ENCODE results near the gene RPH3AL. TPM values are rescaled to one million over a fixed set of nuclear protein-coding genes. Genes with fewer than 3 reads are reported as not detected.
A peak's percentile ranks its signal among the peaks of the same experiment; 100 is the strongest.

The RPH3AL gene
- total RNA-seq, 1 experiment from 2014 or later = 3.0 TPM

DNA sequence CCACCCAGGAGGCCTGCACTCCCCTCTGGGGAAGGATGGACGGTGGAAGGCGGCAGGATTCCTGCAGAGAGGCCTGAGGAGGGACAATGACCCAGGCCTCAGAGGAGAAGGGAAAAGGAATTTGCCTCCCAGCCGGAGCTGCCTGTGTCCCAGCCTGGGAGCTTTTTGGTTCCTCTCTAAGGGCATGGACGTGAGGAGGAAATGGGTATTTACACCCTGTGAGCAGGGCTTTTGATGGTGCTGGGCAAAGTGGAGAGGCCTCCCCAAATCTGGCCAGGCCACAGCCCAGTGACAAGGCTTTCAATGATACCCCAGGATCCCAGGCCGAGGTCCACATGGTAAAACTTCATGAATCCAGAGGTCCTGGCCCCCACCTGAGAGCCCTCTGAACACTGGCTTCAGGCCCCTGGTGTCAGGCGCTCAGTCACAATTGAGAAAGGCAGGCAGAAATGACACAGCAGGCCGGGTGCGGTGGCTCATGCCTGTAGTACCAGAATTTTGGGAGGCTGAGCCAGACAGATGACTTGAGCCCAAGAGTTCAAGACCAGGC is 115.1 kb downstream of the RPH3AL start:
- no peaks in the 10 kb centered on the region for H3K9me3 Mint-ChIP-seq
- no peak overlapping the region for H3K4me3 Mint-ChIP-seq
- no peak overlapping the region for H3K9ac ChIP-seq (ENCODE audit: extremely low read depth, insufficient read length, low read length)
- no peaks in the 10 kb centered on the region for H3K23me2 ChIP-seq (ENCODE audit: insufficient read length, low read depth, low read length, poor library complexity, severe bottlenecking)
- no peak overlapping the region for H3K4me2 ChIP-seq (ENCODE audit: insufficient read depth, insufficient read length, low read length)
- H2AK5ac ChIP-seq (ENCODE audit: insufficient read length, low read length) = no peak overlapping the region
- no peak overlapping the region for H2BK5ac ChIP-seq (ENCODE audit: insufficient read length, low read length)
- H4K20me1 ChIP-seq (ENCODE audit: control insufficient read depth, insufficient read depth, insufficient read length) = no peaks in the 10 kb centered on the region
- no peaks in the 10 kb centered on the region for H3K79me2 ChIP-seq (ENCODE audit: insufficient read depth, low read length)
- no peak overlapping the region for H2BK15ac ChIP-seq (ENCODE audit: low read depth, low read length)
- no peaks in the 10 kb centered on the region for H3K27me3 ChIP-seq (ENCODE audit: insufficient read depth, low read length)
- no peak overlapping the region for H2BK120ac ChIP-seq (ENCODE audit: low read depth, low read length, poor library complexity, severe bottlenecking)
- no peaks in the 10 kb centered on the region for H3K79me1 ChIP-seq (ENCODE audit: insufficient read depth, low read depth, low read length, poor library complexity, severe bottlenecking)
- no peaks in the 10 kb centered on the region for H3K9me3 ChIP-seq (ENCODE audit: control insufficient read depth, low read depth, low read length)
- no peak overlapping the region for H3K23ac ChIP-seq (ENCODE audit: insufficient read length, low read depth, low read length)
- no peak overlapping the region for H2BK20ac ChIP-seq (ENCODE audit: low read depth, low read length, poor library complexity, severe bottlenecking)
- peak; percentile 56 for DNase-seq
- H3K4ac ChIP-seq (ENCODE audit: low read depth, low read length) = no peak overlapping the region
- H3K18ac ChIP-seq (ENCODE audit: insufficient read length, low read depth, low read length) = no peak overlapping the region
- no peak overlapping the region for H3K27ac ChIP-seq (ENCODE audit: insufficient read length, low read depth, low read length)
- peak overlapping the region; percentile 44 to 72 (median 47); a peak in 3 of 7 replicates for H3K27ac Mint-ChIP-seq
- peaks cover 23 to 42% of the 10 kb centered on the region in 2 experiments for H3K4me1 Mint-ChIP-seq
- H2BK12ac ChIP-seq (ENCODE audit: insufficient read length, low read depth, low read length) = no peak overlapping the region
- H4K5ac ChIP-seq (ENCODE audit: insufficient read length, low read depth, low read length) = no peak overlapping the region
- H3K4me1 ChIP-seq (ENCODE audit: insufficient read depth, low read length) = peaks cover 7% of the 10 kb centered on the region; the same call in 1 of the 2 replicates
- H3T11ph ChIP-seq (ENCODE audit: low read length) = no peak overlapping the region
- H3K14ac ChIP-seq (ENCODE audit: insufficient read depth, low read length) = no peak overlapping the region
- no peak overlapping the region for H4K8ac ChIP-seq (replicated peaks; ENCODE audit: insufficient read length, low read depth, low read length)
- no peak overlapping the region for H2AFZ ChIP-seq (ENCODE audit: low read length)
- H3K36me3 Mint-ChIP-seq (ENCODE audit: insufficient read depth in 1 of 3, low read depth in 3 of 3) = no peaks in the 10 kb centered on the region
- no peak overlapping the region for H3K56ac ChIP-seq (ENCODE audit: insufficient read length, low read depth, low read length)
- no peak overlapping the region for H4K91ac ChIP-seq (ENCODE audit: insufficient read length, low read depth, low read length)
- WGBS (ENCODE audit: extremely low coverage, insufficient read length, low lambda C conversion rate) = no CpG with 5 or more reads among the region's 8 CpGs
- TF ChIP-seq, protein P1, sequence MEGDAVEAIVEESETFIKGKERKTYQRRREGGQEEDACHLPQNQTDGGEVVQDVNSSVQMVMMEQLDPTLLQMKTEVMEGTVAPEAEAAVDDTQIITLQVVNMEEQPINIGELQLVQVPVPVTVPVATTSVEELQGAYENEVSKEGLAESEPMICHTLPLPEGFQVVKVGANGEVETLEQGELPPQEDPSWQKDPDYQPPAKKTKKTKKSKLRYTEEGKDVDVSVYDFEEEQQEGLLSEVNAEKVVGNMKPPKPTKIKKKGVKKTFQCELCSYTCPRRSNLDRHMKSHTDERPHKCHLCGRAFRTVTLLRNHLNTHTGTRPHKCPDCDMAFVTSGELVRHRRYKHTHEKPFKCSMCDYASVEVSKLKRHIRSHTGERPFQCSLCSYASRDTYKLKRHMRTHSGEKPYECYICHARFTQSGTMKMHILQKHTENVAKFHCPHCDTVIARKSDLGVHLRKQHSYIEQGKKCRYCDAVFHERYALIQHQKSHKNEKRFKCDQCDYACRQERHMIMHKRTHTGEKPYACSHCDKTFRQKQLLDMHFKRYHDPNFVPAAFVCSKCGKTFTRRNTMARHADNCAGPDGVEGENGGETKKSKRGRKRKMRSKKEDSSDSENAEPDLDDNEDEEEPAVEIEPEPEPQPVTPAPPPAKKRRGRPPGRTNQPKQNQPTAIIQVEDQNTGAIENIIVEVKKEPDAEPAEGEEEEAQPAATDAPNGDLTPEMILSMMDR (conservative IDR thresholded peaks at IDR 0.05) = no peak
- H3K27me3 Mint-ChIP-seq (ENCODE audit: low read depth) = no peaks in the 10 kb centered on the region; the same call in 1 of the 2 replicates

All from H9 (cell line).